Activated CD4-positive, alpha-beta T cell treated with anti-CD3 and anti-CD28 coated beads, Interleukin-10, Interleukin-2, amounts not matched to agents 100 ng/mL and 50 ng/mL, durations not matched to agents 16 hours and 8 hours (primary cell): ENCODE data around the gene PIBF1.
"Not testable (repeated sequence)": the region's sequence is repeated elsewhere in the genome, so short reads cannot be mapped to it uniquely, and the experiment has no call there.

Experiments
- DNase-seq: peaks from one replicate; pipeline ENCODE4 v3.0.0-alpha.2; 2020

PIBF1 gene, protein sequence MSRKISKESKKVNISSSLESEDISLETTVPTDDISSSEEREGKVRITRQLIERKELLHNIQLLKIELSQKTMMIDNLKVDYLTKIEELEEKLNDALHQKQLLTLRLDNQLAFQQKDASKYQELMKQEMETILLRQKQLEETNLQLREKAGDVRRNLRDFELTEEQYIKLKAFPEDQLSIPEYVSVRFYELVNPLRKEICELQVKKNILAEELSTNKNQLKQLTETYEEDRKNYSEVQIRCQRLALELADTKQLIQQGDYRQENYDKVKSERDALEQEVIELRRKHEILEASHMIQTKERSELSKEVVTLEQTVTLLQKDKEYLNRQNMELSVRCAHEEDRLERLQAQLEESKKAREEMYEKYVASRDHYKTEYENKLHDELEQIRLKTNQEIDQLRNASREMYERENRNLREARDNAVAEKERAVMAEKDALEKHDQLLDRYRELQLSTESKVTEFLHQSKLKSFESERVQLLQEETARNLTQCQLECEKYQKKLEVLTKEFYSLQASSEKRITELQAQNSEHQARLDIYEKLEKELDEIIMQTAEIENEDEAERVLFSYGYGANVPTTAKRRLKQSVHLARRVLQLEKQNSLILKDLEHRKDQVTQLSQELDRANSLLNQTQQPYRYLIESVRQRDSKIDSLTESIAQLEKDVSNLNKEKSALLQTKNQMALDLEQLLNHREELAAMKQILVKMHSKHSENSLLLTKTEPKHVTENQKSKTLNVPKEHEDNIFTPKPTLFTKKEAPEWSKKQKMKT

DNA sequence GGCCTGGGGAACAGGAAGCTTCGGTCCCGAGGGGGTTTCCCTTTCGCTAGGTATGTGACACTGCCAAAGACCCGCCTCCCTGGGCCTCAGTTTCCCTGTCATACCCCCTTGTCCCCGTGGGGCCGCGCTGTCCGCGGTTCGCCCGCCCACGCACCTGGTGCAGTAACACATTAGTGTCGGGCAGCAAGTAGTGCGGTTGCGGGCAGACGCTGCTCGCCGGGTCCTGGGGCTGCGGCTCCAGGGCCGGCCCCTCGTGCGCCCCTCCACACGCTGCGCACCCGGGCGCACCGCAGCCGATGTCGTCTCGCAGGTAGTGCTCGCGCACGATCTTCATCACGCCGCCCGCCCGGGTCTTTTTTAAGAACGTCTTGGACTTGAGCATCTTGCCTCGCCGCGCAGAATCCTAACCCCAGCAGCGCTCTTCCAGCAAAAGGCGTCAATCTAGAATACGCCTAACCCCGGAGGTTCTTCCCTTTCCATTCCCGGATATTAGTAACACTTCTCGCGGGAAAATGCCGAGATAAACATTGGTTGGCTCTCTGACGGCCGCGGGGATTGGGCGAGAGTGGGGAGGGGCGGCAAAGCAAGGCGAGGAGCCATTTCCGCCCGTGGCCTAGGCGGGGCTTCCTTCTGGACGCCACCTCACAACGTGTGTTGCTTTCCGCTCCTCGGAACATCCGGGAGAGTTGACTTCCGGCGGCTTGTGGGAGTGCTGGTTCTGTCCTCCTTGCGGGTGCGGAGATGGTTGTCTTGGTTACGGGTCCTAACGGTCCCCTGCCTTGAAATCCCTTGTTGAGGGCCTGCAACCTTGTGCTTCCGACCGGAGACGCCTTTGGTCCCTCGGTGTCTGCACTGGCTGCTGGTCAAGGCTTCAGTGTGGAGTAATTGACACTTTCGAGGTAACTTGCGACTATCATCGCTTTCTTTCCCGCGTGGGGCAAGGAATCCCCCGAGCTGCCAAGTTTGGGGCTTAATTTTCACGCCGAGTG lies at the start of gene PIBF1, which contains the start of gene DIS3:
Gene PIBF1 (plus strand): TSS at position 683 of the 989 bp plus-strand sequence. CDS start 1,337 bp downstream, outside the sequence.
Gene DIS3 (minus strand): TSS at position 450 of the 989 bp plus-strand sequence. CDS start 68 bp downstream, at position 382.
- DNase-seq, result peak; percentile 99

DNA sequence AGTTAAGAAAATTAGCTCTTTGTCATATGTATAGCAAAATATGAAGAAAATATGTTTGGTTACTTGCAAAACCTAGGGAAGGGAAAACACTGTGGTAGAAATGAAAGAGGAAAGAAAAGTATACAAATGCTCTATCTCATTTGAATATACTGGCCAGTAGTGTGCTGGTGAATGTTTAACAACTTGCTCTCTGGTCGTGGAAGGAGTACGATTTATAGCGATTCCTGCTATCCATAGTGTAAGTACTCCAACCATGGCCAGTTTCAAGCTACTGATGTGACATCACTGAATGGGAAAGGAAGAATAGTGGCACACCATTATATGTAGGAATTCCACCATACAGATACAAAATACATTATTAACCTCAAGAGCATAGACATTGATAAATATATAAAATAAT lies 44.9 kb upstream of the PIBF1 start:
- no peak for DNase-seq

DNA sequence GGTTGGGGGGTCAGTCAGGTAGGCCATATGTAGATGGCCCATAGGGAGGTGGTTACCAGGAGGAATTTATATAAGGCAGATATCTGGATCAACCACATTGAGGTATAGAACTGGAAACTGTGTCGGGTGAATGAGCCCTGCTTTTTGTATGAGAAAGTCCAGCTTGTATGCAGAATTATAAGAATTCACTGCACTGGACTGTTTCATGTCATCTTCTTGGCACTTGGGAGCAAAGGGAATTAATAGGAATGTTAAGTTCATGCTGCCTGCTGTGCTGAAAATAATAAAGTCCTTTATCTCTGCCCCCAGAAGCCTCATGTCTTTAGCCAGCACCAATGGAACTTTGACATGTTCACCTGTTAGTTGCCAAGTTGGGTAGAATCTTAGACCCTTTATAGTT lies 41.9 kb upstream of the PIBF1 start:
- DNase-seq, result no peak

DNA sequence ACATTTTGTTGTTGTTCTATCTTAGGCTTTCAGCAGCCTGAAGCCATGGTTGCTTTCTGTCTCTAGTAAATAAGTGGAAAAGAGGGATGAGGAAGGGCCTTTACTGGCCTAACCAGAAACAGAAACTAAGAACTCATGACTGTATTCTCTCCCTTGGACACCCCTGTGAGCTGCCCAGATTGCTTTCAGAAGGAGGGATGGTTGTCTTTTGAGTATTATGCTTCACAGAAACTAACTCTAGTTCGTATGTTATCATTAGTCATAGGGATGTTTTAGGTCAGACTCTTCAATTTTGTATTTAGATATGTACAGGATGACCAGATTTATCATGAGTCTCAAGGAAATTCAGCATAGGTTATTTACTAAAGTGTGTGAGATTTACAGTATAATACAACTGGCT lies 36.7 kb upstream of the PIBF1 start:
- DNase-seq, result peak; percentile 51

DNA sequence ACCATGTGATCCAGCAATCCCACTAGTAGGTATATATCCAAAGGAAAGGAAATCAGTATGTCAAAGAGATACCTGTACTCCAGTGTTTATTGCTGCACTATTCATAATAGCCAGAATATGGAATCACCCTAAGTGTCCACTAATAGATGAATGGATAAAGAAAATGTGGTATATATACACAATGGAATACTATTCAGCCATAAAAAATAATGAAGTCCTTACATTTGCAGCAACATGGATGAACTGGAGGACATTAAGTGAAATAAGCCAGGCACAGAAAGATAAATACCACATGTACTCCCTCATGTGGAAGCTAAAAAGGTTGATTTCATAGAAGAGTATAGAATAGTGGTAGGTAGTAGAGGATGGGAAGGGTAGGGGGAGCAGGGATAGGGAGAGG lies 30.7 kb upstream of the PIBF1 start:
- no peak for DNase-seq

DNA sequence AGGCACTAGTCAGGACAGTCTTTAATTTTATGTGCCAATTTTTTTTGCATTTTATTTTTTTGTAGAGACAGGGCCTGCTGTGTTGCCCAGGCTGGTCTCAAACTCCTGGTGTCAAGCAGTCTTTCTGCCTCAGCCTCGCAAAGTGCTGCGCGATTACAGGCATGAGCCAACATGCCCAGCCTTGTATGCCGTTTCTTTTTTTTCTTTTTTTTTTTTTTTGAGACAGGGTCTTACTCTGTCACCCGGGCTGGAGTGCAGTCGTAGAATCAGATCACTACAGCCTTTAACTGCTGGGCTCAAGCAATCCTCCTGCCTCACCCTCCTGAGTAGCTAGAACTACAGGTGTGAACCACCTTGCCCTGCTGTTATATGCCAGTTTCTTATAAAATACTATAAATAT lies 27.8 kb upstream of the PIBF1 start:
- DNase-seq, result no peak

DNA sequence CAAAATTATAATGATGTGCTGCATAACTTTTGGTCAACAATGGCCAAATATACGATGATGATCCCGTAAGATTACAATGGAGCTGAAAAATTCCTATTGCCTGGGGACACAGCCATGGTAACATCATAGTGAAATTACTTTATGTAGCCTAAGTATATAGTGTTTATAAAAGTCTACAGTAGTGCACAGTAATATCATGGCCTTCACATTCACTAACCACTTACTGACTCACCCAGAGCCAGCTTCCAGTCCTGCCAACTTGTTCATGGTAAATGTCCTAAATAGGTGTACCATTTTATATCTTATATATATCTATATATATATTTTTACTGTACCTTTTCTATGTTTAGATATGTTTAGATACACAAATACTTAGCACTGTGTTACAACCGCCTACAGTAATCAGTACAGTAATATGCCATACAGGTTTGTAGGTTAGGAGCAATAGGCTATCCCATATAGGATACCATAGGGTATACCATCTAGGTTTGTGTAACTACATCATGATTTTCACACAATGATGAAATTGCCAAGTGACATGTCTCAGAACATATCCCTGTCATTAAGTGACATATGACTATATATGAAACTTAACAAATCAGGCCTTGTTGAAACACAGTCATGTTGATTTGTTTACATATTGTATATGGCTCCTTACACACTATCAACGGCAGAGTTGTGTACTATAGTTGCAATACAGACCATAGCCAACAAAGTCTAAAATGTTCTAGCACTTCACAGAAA lies 24.0 kb upstream of the PIBF1 start:
- DNase-seq, result no peak

DNA sequence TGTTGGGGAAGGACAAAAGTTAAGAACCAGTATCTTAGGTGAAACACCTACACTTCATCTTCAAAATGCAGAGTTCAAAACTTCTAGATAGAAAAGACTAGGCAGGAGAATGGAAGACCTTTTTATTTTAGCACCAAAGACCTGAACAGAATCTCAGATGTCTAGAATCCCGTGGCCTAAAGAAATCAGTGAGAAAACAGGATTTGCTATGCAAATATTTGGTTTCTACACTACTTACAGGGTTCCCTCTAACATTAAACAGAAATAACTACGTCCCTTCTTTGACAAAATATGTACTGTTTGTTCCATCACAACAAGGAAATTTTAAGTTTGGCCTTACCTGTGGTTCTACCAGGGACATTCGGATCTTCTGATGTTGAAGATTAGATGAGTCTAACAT lies 21.7 kb upstream of the PIBF1 start:
- no peak for DNase-seq

DNA sequence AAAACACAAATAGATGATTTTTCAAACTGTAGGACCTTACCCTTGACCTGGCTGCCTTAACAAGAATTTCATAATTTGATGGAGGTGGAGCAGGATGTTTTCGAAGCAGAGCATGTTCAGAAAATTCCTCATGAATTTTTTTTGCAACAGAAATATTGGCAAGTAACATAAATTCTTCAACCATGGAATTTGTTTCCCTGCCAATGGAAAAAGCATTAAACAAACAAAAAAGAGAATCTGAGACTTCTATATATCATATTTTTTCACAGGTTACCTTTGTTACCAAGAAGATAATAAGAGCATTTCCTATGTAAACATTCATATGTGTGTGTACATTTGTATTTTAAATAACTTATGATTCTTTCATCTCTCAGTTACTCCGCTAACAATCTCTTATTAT lies 18.5 kb upstream of the PIBF1 start:
- DNase-seq, result no peak

DNA sequence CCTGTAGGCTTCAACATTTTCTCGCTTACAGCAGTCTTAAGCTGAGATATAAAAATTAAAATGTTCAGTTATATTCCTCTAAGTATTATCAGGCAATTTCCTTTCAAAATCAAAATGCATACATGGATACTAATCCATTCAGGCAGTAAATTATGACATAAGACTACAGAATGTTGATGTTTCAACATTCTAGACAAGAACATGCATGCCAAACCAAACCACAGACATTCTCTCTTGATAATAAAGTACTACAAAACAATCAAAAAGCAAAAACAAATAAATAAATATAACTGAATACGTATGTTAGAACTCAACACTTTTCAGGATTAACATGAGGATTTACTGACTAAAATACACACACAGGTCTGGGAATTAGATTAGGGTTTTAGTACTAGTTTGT lies 7.9 kb upstream of the PIBF1 start:
- no peak for DNase-seq

DNA sequence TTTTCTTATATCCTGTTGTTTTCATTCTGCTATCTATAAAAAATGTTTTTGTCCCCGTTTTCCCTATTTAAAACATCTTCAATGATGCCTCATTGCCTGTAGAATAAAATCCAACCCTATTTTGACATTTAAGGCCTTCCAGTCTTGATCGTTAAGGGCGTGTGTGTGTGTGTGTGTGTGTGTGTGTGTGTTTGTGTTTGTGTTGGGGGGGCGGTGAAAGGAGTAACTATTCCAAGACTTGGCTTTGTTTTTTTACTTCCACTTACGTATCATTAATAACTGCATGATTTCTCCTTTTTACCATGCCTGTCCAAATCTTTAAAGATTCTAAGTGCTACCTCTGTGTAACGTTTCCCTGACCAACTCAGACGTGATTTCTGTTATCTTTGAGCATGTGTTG lies 784 bp downstream of the PIBF1 start:
- no peak for DNase-seq

DNA sequence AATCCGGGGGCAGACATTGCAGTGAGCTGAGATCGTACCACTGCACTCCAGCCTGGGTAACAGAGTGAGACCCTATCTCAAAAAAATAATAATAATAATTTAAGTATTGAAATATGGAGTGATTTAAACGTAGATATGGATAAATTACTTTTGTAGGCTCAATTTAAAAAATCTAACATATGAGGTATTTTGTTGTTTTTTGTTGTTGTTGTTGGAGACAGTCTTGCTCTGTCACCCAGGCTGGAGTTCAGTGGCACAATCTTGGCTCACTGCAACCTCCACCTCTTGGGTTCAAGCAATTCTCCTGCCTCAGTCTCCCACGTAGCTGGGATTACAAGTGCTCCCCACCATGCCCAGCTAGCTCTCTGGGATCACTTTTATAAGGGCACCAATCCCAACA lies 2.7 kb downstream of the PIBF1 start:
- DNase-seq, result not testable (repeated sequence)

DNA sequence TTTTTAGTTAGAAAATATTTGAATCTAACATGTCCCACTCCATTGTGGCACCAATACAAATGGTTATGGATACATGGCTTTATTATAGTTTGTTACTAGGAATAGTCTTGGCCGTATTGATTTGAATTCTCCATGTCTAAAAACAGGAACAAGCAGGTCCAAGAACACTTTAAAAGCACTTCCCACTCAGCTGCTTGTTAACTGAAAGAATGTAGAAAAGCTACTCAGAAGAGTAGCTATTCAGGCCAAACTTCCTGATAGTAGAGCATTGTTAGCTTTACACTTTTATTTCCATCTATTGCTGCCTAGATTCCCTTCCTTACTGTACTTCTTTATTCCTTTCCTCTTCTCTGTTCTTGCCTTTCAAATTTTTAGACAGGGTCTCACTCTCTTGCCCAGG lies 6.9 kb downstream of the PIBF1 start:
- DNase-seq, result no peak

DNA sequence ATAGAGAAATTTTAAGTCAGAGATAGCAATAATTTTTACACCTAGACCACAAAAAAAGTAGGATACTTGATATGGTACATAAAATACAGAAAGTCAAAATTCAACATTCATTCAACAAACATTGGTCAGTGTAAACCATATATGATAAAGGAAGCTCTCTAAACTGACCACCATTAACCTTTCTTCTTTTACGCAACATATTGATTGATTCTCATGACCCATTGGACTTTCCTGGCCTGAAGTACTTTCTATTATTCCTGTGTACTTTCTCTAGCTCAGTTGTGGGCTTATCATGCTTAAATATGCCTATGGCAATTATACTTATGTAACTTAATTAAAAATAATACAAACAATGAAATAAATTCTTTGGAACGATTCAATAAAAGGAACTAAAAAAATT lies 10.7 kb downstream of the PIBF1 start:
- no peak for DNase-seq

DNA sequence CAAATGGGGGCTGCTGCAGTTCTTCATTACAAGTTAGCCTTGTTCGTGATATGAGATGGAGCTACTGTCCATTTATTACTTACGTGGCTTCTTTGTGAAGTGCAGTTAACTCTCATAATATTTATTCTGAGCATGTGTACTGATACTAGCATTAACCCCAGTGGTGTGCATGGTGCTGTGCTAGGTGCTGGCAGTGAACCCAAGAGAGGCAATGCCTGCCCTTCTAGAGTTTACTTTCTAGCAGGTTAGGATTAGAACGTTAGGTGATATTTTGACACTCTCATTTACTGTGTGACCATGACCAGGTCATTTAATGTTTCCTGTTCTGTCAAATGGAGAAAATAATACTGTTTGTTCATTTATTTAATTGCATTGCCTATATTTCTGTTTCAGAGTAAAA lies 16.9 kb downstream of the PIBF1 start:
- DNase-seq, result no peak

DNA sequence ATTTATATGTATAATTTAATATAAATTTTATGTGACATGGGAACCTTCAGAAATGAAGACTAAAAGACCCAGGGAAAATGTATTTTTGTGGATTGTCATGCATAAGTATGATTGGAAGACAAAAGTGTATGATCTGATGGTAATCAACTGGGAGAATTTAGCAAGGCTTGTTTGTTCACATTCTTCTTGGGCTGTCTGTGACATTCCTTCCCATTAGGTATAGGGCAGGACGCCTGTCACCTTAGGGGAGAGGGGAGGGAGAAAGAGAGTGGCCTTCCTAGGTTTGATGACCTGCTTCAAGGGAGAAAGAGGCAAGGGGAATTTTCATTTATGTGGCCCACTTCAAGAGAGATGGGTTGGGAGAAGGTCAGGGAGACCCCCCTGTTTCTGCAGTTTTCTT lies 22.4 kb downstream of the PIBF1 start:
- no peak for DNase-seq

DNA sequence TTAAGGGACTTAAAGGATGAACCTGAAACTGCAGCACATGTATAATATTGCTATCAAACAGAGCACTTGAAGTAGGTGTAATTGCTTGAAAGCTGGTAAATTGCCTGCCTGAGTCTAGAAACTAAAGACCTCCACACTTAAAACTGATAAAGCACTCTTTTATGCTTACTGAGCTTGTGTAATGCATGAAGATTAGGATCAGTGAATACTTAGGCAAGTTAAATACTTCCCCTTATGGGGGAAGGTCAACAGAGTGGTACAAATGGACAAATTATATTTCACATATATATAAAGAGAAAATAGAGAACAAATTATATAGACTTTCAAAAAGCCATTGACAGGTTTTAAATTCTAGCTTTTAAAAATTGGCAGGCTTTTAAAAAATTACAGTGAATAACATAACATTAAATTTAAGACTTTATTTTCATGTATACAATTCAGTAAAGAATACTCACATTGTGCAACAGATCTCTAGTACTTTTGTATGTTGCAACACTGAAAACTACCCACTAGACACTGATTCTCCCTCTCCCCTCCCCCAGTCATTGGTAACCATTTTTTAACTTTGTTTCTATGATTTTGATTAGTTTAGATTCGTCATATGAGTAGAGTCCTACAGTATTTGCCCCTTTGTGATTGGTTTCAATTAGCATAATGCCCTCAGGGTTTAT lies 23.9 kb downstream of the PIBF1 start:
- no peak for DNase-seq

DNA sequence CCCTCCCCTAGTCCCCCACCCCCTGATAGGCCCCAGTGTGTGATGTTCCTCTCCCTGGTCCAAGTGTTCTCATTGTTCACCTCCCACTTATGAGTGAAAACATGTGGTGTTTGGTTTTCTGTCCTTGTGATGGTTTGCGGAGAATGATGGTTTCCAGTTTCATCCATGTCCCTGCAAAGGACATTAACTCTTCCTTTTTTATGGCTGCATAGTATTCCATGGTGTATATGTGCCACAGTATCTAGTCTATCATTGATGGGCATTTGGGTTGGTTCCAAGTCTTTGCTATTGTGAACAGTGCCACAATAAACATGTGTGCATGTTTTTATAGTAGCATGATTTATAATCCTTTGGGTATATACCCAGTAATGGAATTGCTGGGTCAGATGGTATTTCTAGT lies 24.6 kb downstream of the PIBF1 start:
- DNase-seq, result not testable (repeated sequence)

DNA sequence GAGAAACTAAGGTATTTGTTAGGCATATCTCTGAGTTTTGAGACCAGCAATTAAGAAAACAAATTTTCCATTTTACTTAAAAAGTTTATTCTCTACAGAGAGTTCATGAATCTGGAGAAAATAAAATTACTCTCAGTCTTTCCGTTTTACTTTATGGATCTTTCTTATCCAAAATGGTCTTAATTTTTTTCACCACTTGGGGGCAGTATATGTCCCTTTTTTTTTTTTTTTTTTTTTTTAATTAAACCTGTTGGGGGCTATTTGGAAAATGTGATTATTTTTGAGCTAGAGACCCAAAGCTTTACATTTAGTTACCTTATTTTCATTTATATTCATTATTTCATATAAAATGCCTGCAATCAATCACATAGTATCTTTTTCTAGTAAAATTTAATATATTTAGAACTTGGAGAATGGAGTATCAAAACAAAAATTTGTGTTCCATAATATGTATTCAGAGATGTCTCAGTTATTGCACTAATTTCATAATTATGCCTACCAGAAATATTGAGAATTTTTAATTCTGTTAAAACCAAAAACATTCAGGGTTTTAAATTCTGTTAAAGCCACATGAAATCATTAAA lies 27.1 kb downstream of the PIBF1 start:
- no peak for DNase-seq

DNA sequence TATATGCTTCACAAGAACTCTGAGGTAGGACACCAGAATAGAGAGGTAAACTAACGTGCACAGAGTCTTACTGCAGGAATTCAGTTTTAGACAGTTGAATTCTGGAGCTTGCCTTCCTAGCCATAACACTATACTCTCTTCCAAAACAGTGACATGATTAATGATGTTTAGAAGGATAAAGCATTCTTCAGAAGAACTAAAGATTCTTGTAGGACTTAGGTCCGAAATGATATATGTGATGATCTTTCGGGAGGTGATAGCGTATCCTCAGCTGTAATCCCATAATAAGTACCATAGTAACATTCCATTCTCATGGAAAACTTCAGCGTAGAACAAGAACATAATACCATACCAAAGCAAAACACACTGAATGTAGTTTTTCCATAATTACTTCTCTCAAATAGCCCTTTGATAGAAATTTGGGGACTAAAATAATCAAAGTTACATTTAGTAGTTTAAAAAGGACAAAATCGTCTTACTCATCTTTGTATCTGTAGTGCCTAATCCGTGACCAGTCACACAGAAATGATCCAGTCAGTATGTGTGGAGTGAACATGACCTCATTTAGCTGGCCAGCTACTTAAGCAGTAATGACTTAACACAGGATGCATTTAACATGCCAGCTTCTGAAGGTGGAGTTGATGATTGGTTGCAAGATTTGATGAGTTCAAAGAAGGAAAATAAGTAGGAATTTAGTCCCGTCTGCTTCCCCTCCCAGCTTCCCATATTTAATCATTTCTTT lies 38.4 kb downstream of the PIBF1 start:
- no peak for DNase-seq

DNA sequence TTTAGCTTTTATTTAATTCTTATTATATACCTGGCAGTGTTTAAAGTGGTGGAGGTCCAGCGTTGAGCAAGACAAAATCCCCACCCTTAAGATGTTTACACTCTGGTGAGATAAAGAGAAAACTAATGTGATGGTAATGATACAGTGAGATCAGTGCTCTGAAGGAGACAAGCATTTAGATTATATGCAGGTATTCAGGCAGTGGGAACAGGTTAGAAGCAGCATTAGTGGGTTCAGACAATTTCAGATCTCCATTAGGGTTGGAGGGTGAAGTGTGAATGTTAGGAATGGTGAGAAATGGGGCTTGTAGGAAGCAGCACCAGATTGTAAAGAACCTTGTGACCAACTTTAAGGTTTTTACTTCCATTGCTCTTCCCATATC lies 39.0 kb downstream of the PIBF1 start:
- no peak for DNase-seq
